IPS DF 4.7 (cell line): ENCODE data around the gene KCNMA1.
A peak's percentile ranks its signal among the peaks of the same experiment; 100 is the strongest.
"Not testable (repeated sequence)": the region's sequence is repeated elsewhere in the genome, so short reads cannot be mapped to it uniquely, and the experiment has no call there.

Experiments used
- DNase-seq: peaks from one replicate; pipeline ENCODE4 v3.0.0-alpha.2; 2013; ENCODE audit warnings: low spot score; ENCODE audit errors: extremely low read depth

Gene KCNMA1

GRCh38 chr10:77586719-77587415 lies 50.7 kb downstream of the KCNMA1 start:
- no peak for DNase-seq

DNA sequence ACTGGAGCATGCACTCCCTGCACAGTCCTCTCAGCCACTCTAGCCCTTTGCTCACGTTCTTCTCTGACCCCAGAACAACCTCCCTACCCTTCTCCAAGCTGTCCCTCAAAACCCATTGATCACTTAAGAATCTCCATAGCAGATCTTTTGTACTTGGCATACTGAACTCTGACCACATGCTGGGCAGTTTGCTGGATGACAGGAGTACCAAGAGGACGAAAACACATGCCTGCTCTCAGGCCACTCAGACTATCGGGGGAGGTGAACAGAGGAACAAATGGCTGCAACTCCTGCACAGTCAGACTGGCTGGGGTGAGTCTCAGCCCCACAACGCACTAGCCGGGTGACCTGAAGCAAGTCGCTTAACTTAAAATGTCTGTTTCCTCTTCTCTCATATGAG lies 52.7 kb downstream of the KCNMA1 start:
- DNase-seq: no peak

- no peak for DNase-seq
These were observed 54.1 kb downstream of the KCNMA1 start for GRCh38 chr10:77583527-77583926.

GRCh38 chr10:77582710-77583115 lies 54.9 kb downstream of the KCNMA1 start:
- no peak for DNase-seq

DNA sequence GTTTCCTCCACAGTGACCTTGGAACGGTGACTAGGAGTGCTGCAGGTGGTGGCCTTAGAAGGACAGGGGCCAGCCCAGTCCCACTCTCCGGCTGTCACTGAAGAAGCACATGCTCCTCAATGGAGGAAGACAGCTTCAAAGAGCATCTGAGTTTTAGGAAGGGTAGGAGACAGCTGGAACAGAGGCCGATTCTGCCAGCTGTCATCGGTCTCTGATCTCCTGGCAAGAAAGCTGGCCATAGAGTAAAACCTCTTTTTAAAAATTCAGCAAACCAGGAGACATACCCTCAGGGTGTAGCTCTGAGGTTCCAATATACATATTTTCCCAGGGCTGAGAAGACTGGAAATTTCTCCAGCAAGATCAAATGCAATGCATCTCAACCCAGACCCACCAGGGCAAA lies 55.9 kb downstream of the KCNMA1 start:
- DNase-seq: no peak

- DNase-seq: no peak
These were observed 57.1 kb downstream of the KCNMA1 start for GRCh38 chr10:77580482-77580881.

DNA sequence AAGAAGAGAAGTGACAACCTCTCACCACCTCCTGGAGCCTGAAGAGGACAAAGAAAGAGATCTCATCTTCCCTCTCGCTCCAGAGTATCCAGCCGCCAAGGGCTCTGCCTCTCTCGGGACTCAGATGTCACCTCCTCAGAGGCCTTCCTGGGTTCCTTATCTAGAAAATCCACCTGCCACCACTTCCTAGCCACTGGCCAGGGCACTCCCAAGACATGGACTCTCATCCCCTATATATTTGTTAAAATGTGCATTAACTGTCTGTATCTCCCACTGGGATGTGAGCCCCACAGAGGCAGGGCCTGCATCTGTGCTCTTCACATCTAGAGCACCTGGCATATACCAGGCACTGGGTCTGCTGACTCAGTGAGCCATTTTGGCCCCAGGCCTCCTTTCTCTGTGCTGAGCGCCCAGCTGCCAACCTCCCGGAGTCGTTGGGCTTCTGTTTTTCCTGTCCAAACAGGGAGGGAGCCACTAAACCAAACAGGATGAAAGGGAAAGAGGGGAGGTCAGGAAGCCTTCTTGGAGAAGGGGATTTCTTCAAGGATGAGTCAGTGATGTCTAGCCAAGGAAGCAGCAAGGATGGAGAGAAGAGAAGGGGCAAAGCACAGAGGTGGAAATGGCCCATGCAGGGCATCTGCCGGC lies 58.9 kb downstream of the KCNMA1 start:
- DNase-seq: no peak

DNA sequence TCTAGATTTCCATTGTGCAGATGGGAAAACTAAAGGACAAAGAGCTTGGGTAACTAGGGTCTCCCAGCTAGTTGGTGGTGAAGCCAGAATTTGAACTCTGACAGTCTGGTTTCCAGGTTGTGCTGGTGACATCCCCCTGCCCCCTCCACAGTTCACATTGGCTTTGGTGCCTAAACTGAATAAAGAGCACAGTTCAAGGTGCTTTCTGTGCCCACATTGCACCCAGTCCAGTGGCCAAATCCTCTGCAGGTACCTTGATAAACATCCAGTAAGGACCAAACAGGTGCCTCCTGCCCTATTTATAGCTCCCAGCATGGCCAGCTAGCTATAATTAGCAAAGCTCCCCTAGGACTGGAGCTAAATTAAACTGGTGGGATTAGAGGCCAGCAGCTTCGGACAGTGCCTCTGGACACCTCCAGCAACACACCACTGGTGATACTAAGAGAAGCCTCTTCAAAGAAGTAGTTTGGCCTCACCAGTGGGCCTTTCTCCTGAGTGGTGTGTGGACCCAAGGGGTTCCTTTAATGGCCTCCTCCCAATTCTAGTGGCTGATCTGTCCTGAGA lies 59.9 kb downstream of the KCNMA1 start:
- no peak for DNase-seq

DNA sequence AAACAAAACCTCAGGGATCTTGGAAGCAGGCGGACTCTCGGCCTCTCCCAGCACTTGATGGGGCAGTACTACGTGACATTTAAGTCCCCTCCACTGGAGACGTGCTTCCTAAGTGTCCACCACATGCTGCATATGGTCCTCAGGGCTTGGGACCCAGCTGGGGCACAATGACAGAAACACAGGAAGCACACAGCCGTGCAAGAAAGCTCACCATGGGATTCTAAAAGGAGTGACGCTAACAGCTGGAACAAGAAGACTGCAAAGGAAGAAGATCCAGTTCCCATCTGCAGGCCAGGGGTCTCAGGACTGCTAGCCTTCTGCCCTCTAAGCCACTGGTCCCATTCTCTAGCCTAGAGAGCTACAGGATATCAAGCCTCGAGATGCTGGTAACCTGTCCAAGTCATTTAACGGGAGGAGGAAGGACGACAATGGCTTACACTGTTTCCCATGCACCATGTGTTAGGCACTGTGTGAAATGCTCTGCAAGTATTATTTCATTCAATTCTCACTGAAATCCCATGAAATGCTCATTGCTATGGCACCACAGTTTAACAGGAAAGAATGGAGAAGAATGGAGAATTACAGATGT lies 61.1 kb downstream of the KCNMA1 start:
- DNase-seq: no peak

- DNase-seq: no peak
These were observed 61.6 kb downstream of the KCNMA1 start for GRCh38 chr10:77576007-77576367.

- DNase-seq: no peak
These were observed 62.2 kb downstream of the KCNMA1 start for GRCh38 chr10:77575271-77576006.

GRCh38 chr10:77574438-77574837 lies 63.2 kb downstream of the KCNMA1 start:
- DNase-seq: no peak

- not testable (repeated sequence) for DNase-seq
These were observed 65.1 kb downstream of the KCNMA1 start for GRCh38 chr10:77572520-77572919.

- no peak for DNase-seq
These were observed 66.1 kb downstream of the KCNMA1 start for GRCh38 chr10:77571490-77571889.

GRCh38 chr10:77566914-77567566 lies 70.6 kb downstream of the KCNMA1 start:
- no peak for DNase-seq

GRCh38 chr10:77566236-77566635 lies 71.4 kb downstream of the KCNMA1 start:
- DNase-seq: no peak

DNA sequence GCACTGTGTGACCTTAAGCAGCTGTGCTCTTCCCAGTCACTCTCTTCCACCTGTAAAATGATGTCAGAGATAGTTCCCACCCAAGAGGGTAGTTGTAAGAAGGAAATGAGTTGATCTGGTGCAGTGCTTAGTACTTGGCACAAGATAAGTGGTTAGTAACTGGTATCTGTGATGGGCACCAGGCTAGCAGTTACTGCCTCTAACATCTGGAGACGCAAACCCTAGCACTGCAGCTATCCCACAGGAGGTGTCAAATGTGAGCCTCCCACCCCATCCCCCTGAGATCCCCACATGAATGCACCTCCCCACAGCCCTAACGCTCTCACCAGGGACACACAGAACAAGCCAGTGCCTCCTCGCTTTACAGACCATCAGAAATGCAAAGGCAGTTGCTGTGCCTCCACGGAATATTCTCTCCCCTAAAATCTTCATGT lies 72.0 kb downstream of the KCNMA1 start:
- no peak for DNase-seq

DNA sequence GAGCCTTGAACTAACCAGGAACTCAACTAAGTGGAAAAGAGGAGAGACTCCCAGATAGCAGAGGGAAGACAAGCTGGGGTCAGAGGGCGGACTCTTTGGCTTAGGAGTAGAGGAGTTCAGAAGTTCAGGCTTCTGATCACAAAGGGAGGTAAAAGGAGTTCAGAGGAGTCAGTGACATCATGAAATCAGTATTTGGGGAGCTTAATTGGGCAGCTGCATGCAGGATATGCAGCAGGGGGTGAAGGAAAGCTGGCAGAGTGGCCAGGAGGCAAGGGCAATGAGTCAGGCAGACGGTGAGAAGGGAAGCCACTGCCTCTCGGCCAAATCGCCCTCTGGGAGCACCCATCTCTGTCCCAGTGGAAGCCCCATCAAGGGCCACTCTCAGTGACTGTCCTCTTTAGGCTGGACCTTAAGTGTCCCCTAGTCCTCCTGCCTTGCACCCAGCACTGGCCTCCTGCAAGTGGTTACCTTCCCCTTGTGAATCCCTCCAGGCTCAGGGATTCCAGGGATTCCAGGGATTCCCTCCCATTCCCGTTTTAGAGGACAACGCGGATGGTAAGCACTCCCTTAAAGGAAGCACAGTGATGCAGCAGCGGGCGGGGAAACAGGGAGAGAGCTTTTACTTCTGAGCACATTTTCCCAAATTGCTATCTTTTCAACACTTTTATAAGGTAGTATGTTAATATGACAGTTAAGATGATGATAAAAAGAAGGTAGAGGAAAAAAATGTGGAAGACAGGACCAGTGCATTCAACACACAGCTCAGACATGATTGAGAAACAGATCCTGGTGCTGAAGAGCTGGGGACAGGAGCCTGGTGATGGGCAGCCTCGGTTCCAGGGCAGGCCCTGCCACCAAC lies 72.6 kb downstream of the KCNMA1 start:
- DNase-seq: peak; percentile 64

DNA sequence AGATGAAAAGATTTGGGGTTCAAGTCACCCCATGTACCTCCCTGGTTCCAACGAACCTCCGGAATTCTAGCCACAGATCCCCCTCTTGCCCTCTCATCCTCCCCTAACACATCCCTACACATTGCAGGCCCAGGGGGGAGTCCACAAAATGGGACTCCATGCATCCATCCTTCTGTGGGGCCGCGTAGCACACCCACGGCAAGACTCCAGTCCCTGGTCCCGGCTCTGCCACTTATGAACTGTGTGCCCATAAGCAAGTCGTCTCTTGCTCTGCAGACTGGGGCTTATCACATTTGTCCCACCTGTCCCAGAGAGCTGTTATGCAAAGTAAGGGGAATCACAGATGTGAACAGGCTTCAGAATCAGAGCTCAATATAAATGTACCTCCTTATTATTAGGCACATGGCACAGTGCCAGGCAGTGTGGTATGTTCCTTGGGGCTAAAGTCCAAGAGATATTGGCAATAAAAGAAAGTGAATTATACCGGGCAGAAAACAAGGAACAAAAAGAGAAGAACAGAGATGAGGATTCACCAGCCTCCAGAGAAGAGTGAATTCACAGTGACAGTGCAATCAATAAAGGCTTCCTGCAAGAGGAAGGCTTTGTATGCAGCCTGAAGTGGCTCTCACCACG lies 73.9 kb downstream of the KCNMA1 start:
- no peak for DNase-seq

GRCh38 chr10:77562742-77563141 lies 74.9 kb downstream of the KCNMA1 start:
- no peak for DNase-seq
